Stimulated activated memory B cell treated with anti-CD40 and anti-IgM and Interleukin-4, amounts not matched to agents 10 μg/mL and 1 μg/mL and 100 μg/mL, for 72 hours (primary cell): ENCODE results near the gene PCDH15.
A peak's percentile ranks its signal among the peaks of the same experiment; 100 is the strongest.

ENCODE experiments used
- ATAC-seq: fragments of 150-1000 bp; cut with Tn5 transposase; 2 replicates; pipeline ENCODE4 v1.10.0; 2021
- H3K27ac Mint-ChIP-seq: one replicate; pipeline ENCODE4 v1.8.0; 2022; ENCODE audit warnings: mild to moderate bottlenecking, mixed read lengths
- H3K27me3 Mint-ChIP-seq: one replicate; pipeline ENCODE4 v1.8.0; 2022; ENCODE audit warnings: mixed read lengths
- H3K36me3 Mint-ChIP-seq: one replicate; pipeline ENCODE4 v1.8.0; 2022; ENCODE audit warnings: mixed read lengths
- H3K4me1 Mint-ChIP-seq: one replicate; pipeline ENCODE4 v1.8.0; 2022; ENCODE audit warnings: mixed read lengths
- H3K4me3 Mint-ChIP-seq: one replicate; pipeline ENCODE4 v1.8.0; 2022; ENCODE audit warnings: mild to moderate bottlenecking, moderate library complexity, mixed read lengths
- H3K9me3 Mint-ChIP-seq: one replicate; pipeline ENCODE4 v1.8.0; 2022; ENCODE audit warnings: mixed read lengths

Gene PCDH15

DNA sequence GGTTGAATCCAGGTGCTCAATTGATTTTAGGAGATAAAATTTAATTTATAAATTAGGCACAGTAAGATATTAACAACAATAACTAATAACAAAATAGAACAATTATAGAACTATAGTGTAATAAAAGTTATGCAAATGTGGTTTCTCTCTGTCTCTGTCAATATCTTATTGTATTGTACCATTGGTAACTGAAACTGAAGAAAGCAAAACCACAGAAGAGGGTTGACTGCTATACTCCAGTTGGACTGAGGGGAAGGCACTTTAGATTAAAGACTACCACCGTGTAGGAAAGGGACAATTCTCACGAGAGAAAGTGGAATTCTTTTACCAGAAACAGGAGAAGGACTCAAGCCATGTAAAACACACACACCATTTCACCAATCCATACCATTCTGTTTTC is 967.1 kb downstream of the PCDH15 start:
- ATAC-seq = no peak
- no peaks in the 10 kb centered on the region for H3K9me3 Mint-ChIP-seq
- H3K4me3 Mint-ChIP-seq = no peak overlapping the region
- H3K4me1 Mint-ChIP-seq = no peaks in the 10 kb centered on the region
- H3K27ac Mint-ChIP-seq = no peak overlapping the region
- no peaks in the 10 kb centered on the region for H3K27me3 Mint-ChIP-seq
- H3K36me3 Mint-ChIP-seq = no peaks in the 10 kb centered on the region

GRCh38 chr10:53827261-53827660 is 973.8 kb downstream of the PCDH15 start:
- Mint-ChIP-seq H3K36me3 (no peaks in the 10 kb centered on the region), H3K27me3 (no peaks in the 10 kb centered on the region), H3K4me1 (no peaks in the 10 kb centered on the region), H3K4me3 (no peak overlapping the region), H3K9me3 (peaks cover under 1% of the 10 kb centered on the region), H3K27ac (no peak overlapping the region)
- ATAC-seq = no peak

GRCh38 chr10:53808677-53809372 is 992.2 kb downstream of the PCDH15 start:
- no peaks in the 10 kb centered on the region for H3K36me3 Mint-ChIP-seq
- H3K9me3 Mint-ChIP-seq = peaks cover 9% of the 10 kb centered on the region
- no peak overlapping the region for H3K27ac Mint-ChIP-seq
- ATAC-seq = peak; percentile 12
- no peaks in the 10 kb centered on the region for H3K4me1 Mint-ChIP-seq
- H3K4me3 Mint-ChIP-seq = no peak overlapping the region
- no peaks in the 10 kb centered on the region for H3K27me3 Mint-ChIP-seq

DNA sequence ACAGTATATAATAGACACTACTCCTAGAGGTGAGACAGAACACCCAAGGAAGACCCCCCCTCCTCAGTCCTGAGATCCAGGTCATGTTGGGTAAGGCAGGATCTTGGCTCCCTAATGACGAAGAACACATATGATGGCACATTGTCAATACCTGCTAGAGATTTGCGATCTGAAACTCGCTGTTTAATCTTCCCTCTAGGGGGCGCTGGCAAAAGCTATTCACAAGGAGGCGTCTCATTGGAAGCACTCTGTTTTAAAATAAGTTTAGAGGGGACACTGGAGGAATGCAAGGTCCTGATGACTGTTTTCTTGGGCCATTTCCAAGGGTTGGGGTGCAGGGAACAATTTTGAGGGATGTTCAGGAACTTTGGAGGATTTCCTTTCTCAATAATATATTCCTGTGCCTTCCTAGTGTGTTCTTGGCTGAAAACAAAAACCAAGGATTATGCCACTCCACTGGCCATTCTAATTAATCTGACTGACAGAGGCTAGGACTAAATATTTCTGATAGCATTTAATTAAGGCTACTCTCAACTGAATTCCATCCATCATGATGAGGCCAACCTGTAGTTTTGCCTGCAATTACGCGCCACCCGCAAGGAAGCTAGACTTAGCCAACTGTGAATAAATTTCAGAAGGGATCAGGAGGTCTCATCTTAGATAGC is 1014.7 kb downstream of the PCDH15 start:
- Mint-ChIP-seq H3K9me3 (peaks cover 6% of the 10 kb centered on the region), H3K27ac (no peak overlapping the region), H3K27me3 (no peaks in the 10 kb centered on the region), H3K36me3 (no peaks in the 10 kb centered on the region), H3K4me1 (no peaks in the 10 kb centered on the region), H3K4me3 (no peak overlapping the region)
- ATAC-seq = no peak

GRCh38 chr10:53771701-53772100 is 1029.3 kb downstream of the PCDH15 start:
- no peak for ATAC-seq
- no peak overlapping the region for H3K4me3 Mint-ChIP-seq
- H3K4me1 Mint-ChIP-seq = no peaks in the 10 kb centered on the region
- H3K27me3 Mint-ChIP-seq = no peaks in the 10 kb centered on the region
- no peaks in the 10 kb centered on the region for H3K9me3 Mint-ChIP-seq
- H3K27ac Mint-ChIP-seq = no peak overlapping the region
- no peaks in the 10 kb centered on the region for H3K36me3 Mint-ChIP-seq

DNA sequence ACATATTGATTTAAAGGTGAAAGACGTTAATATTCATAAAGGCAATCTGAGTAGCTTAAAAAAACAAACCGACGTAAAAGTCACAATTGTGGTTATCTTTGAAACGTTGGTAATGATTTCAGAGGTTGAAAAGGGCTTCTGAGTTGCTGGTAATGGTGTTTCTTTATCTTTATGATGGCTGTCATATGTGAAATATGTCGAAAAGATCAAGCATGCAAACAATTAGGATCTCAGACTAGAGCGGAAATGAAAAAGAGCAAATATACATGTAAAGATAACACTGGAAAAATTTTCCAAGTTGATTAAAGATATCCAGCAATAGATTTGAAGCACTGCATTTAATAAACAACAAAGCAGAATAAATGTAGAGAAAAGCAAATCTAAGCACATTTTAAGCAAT is 1030.1 kb downstream of the PCDH15 start:
- no peak overlapping the region for H3K27ac Mint-ChIP-seq
- ATAC-seq = no peak
- H3K27me3 Mint-ChIP-seq = no peaks in the 10 kb centered on the region
- H3K4me3 Mint-ChIP-seq = no peak overlapping the region
- H3K9me3 Mint-ChIP-seq = no peaks in the 10 kb centered on the region
- H3K4me1 Mint-ChIP-seq = no peaks in the 10 kb centered on the region
- no peaks in the 10 kb centered on the region for H3K36me3 Mint-ChIP-seq

DNA sequence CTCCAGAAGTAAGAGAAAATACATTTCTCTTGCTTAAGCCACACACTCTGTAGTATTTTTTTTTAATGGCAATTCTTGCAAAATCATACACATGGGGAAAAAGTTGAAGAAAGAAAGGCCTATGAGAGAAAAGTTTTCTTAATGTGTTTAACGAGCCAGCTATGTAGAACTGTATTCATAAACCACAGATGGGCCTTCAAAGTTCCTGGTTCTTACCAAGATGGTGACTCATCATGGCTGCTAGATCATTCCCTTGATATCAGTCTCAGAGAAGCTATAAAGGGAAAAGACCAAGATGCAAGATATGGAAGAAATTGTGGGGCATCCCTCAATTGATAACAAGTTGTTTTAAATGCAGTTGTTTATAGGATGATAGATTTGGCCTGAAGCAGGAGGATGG is 1035.7 kb downstream of the PCDH15 start:
- Mint-ChIP-seq H3K36me3 (no peaks in the 10 kb centered on the region), H3K4me1 (no peaks in the 10 kb centered on the region), H3K27me3 (no peaks in the 10 kb centered on the region), H3K27ac (no peak overlapping the region), H3K4me3 (no peak overlapping the region), H3K9me3 (peaks cover 2% of the 10 kb centered on the region)
- no peak for ATAC-seq

DNA sequence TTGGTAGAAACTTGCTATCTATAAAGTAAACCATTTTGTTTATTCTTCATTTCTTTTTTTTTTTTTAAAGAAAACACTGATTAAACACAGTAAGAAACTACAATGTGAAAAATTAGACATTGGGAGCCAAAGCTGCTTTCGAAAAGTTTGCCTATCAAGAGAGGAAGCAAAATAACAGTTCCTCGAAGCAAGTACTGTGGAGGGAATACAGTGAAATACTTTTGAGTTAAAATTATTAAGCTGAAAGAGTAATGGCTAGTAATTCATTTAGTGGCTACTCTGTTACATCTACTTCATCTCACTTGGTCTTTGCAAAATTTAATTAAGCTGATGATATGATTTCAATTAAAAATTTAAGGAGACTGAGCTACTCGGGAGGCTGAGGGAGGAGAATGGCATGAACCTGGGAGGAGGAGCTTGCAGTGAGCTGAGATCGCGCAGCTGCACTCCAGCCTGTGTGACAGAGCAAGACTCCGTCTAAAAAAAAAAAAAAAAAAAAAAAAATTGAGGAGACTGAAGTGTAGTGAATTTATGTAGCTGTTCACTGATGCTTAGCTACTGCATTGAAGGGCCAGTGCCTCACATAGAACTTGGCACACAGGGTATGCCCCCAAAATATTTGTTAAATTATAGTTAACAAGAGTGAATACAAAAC is 1046.3 kb downstream of the PCDH15 start:
- Mint-ChIP-seq H3K27me3 (no peaks in the 10 kb centered on the region), H3K9me3 (no peaks in the 10 kb centered on the region), H3K27ac (no peak overlapping the region), H3K36me3 (no peaks in the 10 kb centered on the region), H3K4me1 (no peaks in the 10 kb centered on the region), H3K4me3 (no peak overlapping the region)
- no peak for ATAC-seq
